ENCODE data around the gene RAB3D. TPM values are rescaled to one million over a fixed set of nuclear protein-coding genes. Genes with fewer than 3 reads are reported as not detected.
"Not testable (repeated sequence)": the region's sequence is repeated elsewhere in the genome, so short reads cannot be mapped to it uniquely, and the experiment has no call there.

RAB3D gene
- total RNA-seq, 1 experiment from 2014 or later = 29.4 TPM

DNA sequence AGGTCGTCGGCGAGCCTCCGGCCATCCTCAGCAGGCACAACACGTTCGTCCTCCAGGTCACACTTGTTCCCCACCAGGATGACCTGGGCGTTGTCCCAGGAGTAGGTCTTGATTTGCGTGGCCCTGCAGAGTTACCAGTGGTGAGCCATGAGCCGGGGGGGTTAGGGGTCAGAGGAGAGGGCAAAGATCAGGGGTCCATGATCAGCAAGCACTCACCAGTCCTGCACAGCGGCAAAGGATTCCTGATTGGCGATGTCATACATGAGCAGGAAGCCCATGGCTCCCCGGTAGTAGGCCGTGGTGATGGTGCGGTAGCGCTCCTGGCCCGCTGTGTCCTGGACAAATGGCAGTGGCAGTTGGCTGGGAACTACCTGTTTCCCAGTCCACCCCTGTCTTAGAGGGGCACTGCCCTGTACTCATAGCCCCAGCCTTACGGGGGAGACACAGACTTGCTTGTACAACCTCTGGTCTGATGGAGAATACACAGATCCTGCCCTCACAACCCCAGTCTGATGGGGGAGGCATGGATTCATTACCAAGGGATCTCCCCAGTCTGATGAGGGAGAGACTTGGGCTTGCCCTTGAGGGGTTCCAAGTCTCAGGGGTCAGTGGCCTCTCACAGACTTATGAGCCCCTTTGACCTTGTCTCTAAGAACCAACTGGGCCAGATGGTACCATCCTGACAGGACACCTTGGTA lies 3.9 kb downstream of the RAB3D start:
- H3K14ac ChIP-seq (ENCODE audit: insufficient read depth, low read length) = no peak overlapping the region
- no peak overlapping the region for H3K4ac ChIP-seq (ENCODE audit: low read depth, low read length)
- no peak for DNase-seq
- no peak overlapping the region for H2AK5ac ChIP-seq (ENCODE audit: insufficient read length, low read length)
- no peak overlapping the region for H3T11ph ChIP-seq (ENCODE audit: low read length)
- H4K91ac ChIP-seq (ENCODE audit: insufficient read length, low read depth, low read length) = no peak overlapping the region
- TF ChIP-seq, protein P1, sequence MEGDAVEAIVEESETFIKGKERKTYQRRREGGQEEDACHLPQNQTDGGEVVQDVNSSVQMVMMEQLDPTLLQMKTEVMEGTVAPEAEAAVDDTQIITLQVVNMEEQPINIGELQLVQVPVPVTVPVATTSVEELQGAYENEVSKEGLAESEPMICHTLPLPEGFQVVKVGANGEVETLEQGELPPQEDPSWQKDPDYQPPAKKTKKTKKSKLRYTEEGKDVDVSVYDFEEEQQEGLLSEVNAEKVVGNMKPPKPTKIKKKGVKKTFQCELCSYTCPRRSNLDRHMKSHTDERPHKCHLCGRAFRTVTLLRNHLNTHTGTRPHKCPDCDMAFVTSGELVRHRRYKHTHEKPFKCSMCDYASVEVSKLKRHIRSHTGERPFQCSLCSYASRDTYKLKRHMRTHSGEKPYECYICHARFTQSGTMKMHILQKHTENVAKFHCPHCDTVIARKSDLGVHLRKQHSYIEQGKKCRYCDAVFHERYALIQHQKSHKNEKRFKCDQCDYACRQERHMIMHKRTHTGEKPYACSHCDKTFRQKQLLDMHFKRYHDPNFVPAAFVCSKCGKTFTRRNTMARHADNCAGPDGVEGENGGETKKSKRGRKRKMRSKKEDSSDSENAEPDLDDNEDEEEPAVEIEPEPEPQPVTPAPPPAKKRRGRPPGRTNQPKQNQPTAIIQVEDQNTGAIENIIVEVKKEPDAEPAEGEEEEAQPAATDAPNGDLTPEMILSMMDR (conservative IDR thresholded peaks at IDR 0.05) = no peak
- no peak overlapping the region for H4K5ac ChIP-seq (ENCODE audit: insufficient read length, low read depth, low read length)
- H3K9ac ChIP-seq (ENCODE audit: extremely low read depth, insufficient read length, low read length) = no peak overlapping the region
- no peaks in the 10 kb centered on the region for H3K79me1 ChIP-seq (ENCODE audit: insufficient read depth, low read depth, low read length, poor library complexity, severe bottlenecking)
- no peaks in the 10 kb centered on the region for H4K20me1 ChIP-seq (ENCODE audit: control insufficient read depth, insufficient read depth, insufficient read length)
- Mint-ChIP-seq H3K4me1 (peaks cover 7% of the 10 kb centered on the region in 2 experiments), H3K36me3 (ENCODE audit: insufficient read depth in 1 of 3, low read depth in 3 of 3) (peaks cover 16 to 46% (median 43%) of the 10 kb centered on the region in 3 experiments), H3K9me3 (no peaks in the 10 kb centered on the region; a peak in 1 of 5 replicates), H3K27me3 (ENCODE audit: low read depth) (peaks cover 3% of the 10 kb centered on the region; the same call in 1 of the 2 replicates), H3K27ac (no peak overlapping the region), H3K4me3 (no peak overlapping the region)
- H3K56ac ChIP-seq (ENCODE audit: insufficient read length, low read depth, low read length) = no peak overlapping the region
- no peak overlapping the region for H2BK5ac ChIP-seq (ENCODE audit: insufficient read length, low read length)
- H2BK120ac ChIP-seq (ENCODE audit: low read depth, low read length, poor library complexity, severe bottlenecking) = no peak overlapping the region
- no peak overlapping the region for H3K18ac ChIP-seq (ENCODE audit: insufficient read length, low read depth, low read length)
- no peak overlapping the region for H2BK20ac ChIP-seq (ENCODE audit: low read depth, low read length, poor library complexity, severe bottlenecking)
- no peaks in the 10 kb centered on the region for H3K9me3 ChIP-seq (ENCODE audit: control insufficient read depth, low read depth, low read length)
- WGBS (ENCODE audit: extremely low coverage, insufficient read length, low lambda C conversion rate) = no CpG with 5 or more reads among the region's 17 CpGs
- no peak overlapping the region for H4K8ac ChIP-seq (replicated peaks; ENCODE audit: insufficient read length, low read depth, low read length)
- H2AFZ ChIP-seq (ENCODE audit: low read length) = no peak overlapping the region
- peaks cover 8% of the 10 kb centered on the region for H3K23me2 ChIP-seq (ENCODE audit: insufficient read length, low read depth, low read length, poor library complexity, severe bottlenecking)
- H3K4me2 ChIP-seq (ENCODE audit: insufficient read depth, insufficient read length, low read length) = no peak overlapping the region
- H3K27ac ChIP-seq (ENCODE audit: insufficient read length, low read depth, low read length) = no peak overlapping the region
- H3K23ac ChIP-seq (ENCODE audit: insufficient read length, low read depth, low read length) = no peak overlapping the region
- H3K79me2 ChIP-seq (ENCODE audit: insufficient read depth, low read length) = no peaks in the 10 kb centered on the region
- H3K4me1 ChIP-seq (ENCODE audit: insufficient read depth, low read length) = no peaks in the 10 kb centered on the region
- H2BK12ac ChIP-seq (ENCODE audit: insufficient read length, low read depth, low read length) = no peak overlapping the region
- no peak overlapping the region for H2BK15ac ChIP-seq (ENCODE audit: low read depth, low read length)
- H3K27me3 ChIP-seq (ENCODE audit: insufficient read depth, low read length) = no peaks in the 10 kb centered on the region

DNA sequence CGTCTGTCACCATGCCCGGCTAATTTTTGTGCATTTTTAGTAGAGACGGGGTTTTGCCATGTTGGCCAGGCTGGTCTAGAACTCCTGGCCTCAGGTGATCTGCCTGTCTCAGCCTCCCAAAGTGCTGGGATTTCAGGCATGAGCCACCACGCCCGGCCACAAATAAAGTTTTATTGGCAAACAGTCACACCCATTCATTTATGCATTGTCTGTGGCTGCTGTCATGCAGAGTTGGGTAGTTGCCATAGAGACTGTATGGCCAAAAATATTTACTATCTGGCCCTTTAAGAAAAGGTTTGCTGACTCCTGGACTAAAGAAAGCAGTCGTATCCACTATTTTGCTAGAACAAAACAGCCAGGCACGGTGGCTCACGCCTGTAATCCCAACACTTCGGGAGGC lies 5.6 kb downstream of the RAB3D start:
- H3K27me3 Mint-ChIP-seq (ENCODE audit: low read depth); H2BK120ac ChIP-seq (ENCODE audit: low read depth, low read length, poor library complexity, severe bottlenecking); H3K56ac ChIP-seq (ENCODE audit: insufficient read length, low read depth, low read length); H3K4ac ChIP-seq (ENCODE audit: low read depth, low read length); H2BK5ac ChIP-seq (ENCODE audit: insufficient read length, low read length); H3K23me2 ChIP-seq (ENCODE audit: insufficient read length, low read depth, low read length, poor library complexity, severe bottlenecking); DNase-seq; H3T11ph ChIP-seq (ENCODE audit: low read length); H2AK5ac ChIP-seq (ENCODE audit: insufficient read length, low read length); H3K18ac ChIP-seq (ENCODE audit: insufficient read length, low read depth, low read length); H3K4me1 ChIP-seq (ENCODE audit: insufficient read depth, low read length); H3K27ac Mint-ChIP-seq; H2BK12ac ChIP-seq (ENCODE audit: insufficient read length, low read depth, low read length); H3K27me3 ChIP-seq (ENCODE audit: insufficient read depth, low read length); H4K91ac ChIP-seq (ENCODE audit: insufficient read length, low read depth, low read length); H4K5ac ChIP-seq (ENCODE audit: insufficient read length, low read depth, low read length); H3K14ac ChIP-seq (ENCODE audit: insufficient read depth, low read length); H3K79me1 ChIP-seq (ENCODE audit: insufficient read depth, low read depth, low read length, poor library complexity, severe bottlenecking); H3K79me2 ChIP-seq (ENCODE audit: insufficient read depth, low read length); H3K23ac ChIP-seq (ENCODE audit: insufficient read length, low read depth, low read length); H3K9me3 Mint-ChIP-seq; H2BK15ac ChIP-seq (ENCODE audit: low read depth, low read length); H3K9ac ChIP-seq (ENCODE audit: extremely low read depth, insufficient read length, low read length); H2BK20ac ChIP-seq (ENCODE audit: low read depth, low read length, poor library complexity, severe bottlenecking); H4K8ac ChIP-seq (replicated peaks; ENCODE audit: insufficient read length, low read depth, low read length); H2AFZ ChIP-seq (ENCODE audit: low read length); H4K20me1 ChIP-seq (ENCODE audit: control insufficient read depth, insufficient read depth, insufficient read length); H3K27ac ChIP-seq (ENCODE audit: insufficient read length, low read depth, low read length); H3K9me3 ChIP-seq (ENCODE audit: control insufficient read depth, low read depth, low read length); H3K4me2 ChIP-seq (ENCODE audit: insufficient read depth, insufficient read length, low read length); H3K4me3 Mint-ChIP-seq; H3K4me1 Mint-ChIP-seq: not testable (repeated sequence)
- WGBS (ENCODE audit: extremely low coverage, insufficient read length, low lambda C conversion rate) = no CpG with 5 or more reads among the region's 9 CpGs
- peaks cover 16 to 49% (median 46%) of the 10 kb centered on the region in 3 experiments for H3K36me3 Mint-ChIP-seq (ENCODE audit: insufficient read depth in 1 of 3, low read depth in 3 of 3)

Measured in H9 (cell line).